GM13977 (cell line): ENCODE measurements around the gene TMEM266.
A peak's percentile ranks its signal among the peaks of the same experiment; 100 is the strongest.

ENCODE experiments used
- DNase-seq: peaks from one replicate; pipeline ENCODE4 v3.0.0; 2012; ENCODE audit warnings: low spot score
- CTCF ChIP-seq: IDR thresholded peaks from 2 replicates; pipeline ENCODE4 v1.5.1; 2012; ENCODE audit warnings: mild to moderate bottlenecking, control low read depth; ENCODE audit not compliant: insufficient read depth; ENCODE audit errors: extremely low read depth, missing control alignments
- in situ Hi-C: fragments of 300-500 bp; cut with MboI; formaldehyde crosslinking; loops from one replicate; pipeline ENCODE4 v1.12.0; 2022; ENCODE audit warnings: low sequenced_read_pairs, low pct_unique_long_range_greater_than_20kb, mixed read lengths, inconsistent platforms; ENCODE audit not compliant: unreplicated experiment

Gene TMEM266

GRCh38 chr15:76168237-76168984 is 108.6 kb downstream of the TMEM266 start:
- in situ Hi-C loops = no loop called here
- no peak for DNase-seq
- TF ChIP-seq CTCF = no peak

GRCh38 chr15:76169018-76169417 is 109.2 kb downstream of the TMEM266 start:
- TF ChIP-seq CTCF = no peak
- DNase-seq = peak; percentile 53
- in situ Hi-C loops = no loop called here

- DNase-seq = no peak
- in situ Hi-C loops = no loop called here
- no peak for TF ChIP-seq CTCF
Observed at GRCh38 chr15:76169911-76170800, 110.4 kb downstream of the TMEM266 start.

GRCh38 chr15:76172782-76173181 is 113.0 kb downstream of the TMEM266 start:
- DNase-seq = no peak
- TF ChIP-seq CTCF = no peak
- in situ Hi-C loops = no loop called here

GRCh38 chr15:76173317-76173834 is 113.6 kb downstream of the TMEM266 start:
- no peak for DNase-seq
- in situ Hi-C loops = no loop called here
- TF ChIP-seq CTCF = no peak

GRCh38 chr15:76174654-76175053 is 114.9 kb downstream of the TMEM266 start:
- in situ Hi-C loops = no loop called here
- TF ChIP-seq CTCF = no peak

More at GRCh38 chr15:76174654-76175053, 114.9 kb downstream of the TMEM266 start:
- no peak for DNase-seq
